Embryonic facial prominence (tissue), 1 donor: ENCODE results near the gene VWA8.

Source experiments
- DNase-seq: peaks from one replicate; pipeline ENCODE4 v3.0.0-alpha.2; 2016; ENCODE audit errors: extremely low spot score

VWA8 gene

GRCh38 chr13:41520016-41520659 is 440.8 kb downstream of the VWA8 start:
- DNase-seq: no peak
